GM12873 (cell line): ENCODE data around the gene CCDC91.

ENCODE experiments used
- TF ChIP-seq, protein P1 (sequence below): IDR thresholded peaks from 2 replicates; pipeline ENCODE4 v1.5.1; 2012; ENCODE audit warnings: low read depth, mild to moderate bottlenecking, moderate library complexity, low read length, control low read depth; ENCODE audit not compliant: insufficient read depth; ENCODE audit errors: missing control alignments

Gene CCDC91

DNA sequence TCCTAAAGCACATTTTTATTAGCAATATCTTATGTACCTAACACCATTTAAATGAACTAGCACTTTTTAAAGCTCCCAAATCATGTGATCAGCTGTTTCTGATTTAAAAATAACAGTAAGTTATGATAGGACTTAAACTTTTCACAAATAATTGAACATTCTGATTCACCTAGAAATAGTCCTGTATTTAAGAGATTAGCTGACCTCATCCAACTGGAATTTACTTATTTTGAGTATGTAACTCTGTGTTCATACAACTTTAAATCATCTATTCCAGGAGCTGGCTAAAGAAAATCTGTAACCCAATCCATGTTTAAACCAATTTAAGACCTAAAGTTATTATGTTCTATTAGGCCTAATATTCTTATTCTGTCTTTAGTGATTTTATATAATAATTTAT lies 184.3 kb downstream of the CCDC91 start:
- TF ChIP-seq, protein P1, sequence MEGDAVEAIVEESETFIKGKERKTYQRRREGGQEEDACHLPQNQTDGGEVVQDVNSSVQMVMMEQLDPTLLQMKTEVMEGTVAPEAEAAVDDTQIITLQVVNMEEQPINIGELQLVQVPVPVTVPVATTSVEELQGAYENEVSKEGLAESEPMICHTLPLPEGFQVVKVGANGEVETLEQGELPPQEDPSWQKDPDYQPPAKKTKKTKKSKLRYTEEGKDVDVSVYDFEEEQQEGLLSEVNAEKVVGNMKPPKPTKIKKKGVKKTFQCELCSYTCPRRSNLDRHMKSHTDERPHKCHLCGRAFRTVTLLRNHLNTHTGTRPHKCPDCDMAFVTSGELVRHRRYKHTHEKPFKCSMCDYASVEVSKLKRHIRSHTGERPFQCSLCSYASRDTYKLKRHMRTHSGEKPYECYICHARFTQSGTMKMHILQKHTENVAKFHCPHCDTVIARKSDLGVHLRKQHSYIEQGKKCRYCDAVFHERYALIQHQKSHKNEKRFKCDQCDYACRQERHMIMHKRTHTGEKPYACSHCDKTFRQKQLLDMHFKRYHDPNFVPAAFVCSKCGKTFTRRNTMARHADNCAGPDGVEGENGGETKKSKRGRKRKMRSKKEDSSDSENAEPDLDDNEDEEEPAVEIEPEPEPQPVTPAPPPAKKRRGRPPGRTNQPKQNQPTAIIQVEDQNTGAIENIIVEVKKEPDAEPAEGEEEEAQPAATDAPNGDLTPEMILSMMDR = no peak

DNA sequence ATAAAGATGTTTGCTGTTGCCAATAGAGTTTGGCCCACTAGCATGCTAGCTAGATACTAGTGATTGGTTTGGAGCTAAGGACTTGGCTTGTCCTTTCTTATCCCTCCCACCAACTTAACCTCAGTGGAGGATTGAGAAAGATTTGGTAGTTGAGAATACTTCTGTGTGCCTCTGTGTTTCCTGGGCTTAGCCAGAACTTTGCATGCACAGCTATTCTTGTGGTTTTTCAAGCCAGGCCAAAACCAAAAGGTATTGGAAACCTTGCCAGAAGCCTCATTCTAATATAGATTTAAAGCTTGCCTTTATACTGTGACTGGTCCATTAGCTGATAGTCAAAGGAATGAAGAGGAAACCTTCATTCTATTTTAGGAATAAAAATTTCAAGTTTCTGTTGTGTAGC lies 188.5 kb downstream of the CCDC91 start:
- TF ChIP-seq, protein P1 = no peak

DNA sequence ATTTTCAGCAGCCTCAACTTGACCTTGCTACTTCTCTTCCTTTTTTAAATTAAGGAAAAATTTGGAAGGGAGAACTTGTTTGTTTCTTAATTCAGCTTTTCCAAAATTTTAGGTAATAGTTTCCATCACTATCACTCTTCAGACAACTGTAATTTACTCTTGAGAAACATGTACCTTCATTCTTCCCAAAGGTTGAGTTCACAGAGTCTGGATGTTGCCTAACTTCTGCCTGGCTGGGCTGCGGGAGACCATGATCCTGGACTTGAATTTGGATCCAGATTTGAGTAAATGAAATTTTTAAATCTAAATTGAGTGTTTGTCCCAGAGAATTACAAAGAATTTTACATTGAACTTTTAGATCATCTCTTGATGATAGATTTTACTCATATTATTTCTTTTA lies 193.1 kb downstream of the CCDC91 start:
- TF ChIP-seq, protein P1 = no peak

DNA sequence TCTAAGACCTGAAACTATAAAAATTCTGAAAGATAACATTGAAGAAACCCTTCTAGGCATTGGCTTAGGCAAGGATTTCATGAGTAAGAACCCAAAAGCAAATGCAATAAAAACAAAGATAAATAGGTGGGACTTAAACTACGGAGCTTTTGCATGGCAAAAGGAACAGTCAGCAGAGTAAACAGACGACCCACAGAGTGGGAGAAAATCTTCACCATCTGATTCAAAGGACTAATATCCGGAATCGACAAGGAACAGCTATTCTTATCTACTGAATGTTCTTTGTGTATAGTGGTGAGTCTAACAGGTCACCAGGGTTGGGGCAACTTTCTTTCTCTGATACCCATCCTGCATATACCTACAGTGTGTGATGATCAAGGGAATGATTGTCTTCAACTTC lies 198.6 kb downstream of the CCDC91 start:
- TF ChIP-seq, protein P1 = no peak

DNA sequence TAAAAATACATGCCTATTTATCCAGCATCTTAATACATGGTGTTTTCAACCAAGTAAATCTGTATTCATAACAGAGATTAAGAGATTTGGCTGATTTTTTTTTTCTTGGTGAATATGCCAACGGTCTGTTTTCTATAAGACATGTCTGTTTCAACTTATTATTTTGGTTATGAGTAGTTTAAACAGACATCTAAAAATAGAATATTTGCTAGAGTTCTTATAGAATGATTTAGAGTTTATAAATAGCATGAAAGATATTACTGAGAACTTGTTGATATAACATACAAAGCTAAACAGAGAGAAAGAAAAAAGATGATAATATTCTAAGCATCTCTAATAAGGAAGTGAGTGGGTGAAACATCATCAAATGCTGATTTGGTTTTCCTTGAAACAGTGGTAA lies 199.9 kb downstream of the CCDC91 start:
- TF ChIP-seq, protein P1 = no peak

DNA sequence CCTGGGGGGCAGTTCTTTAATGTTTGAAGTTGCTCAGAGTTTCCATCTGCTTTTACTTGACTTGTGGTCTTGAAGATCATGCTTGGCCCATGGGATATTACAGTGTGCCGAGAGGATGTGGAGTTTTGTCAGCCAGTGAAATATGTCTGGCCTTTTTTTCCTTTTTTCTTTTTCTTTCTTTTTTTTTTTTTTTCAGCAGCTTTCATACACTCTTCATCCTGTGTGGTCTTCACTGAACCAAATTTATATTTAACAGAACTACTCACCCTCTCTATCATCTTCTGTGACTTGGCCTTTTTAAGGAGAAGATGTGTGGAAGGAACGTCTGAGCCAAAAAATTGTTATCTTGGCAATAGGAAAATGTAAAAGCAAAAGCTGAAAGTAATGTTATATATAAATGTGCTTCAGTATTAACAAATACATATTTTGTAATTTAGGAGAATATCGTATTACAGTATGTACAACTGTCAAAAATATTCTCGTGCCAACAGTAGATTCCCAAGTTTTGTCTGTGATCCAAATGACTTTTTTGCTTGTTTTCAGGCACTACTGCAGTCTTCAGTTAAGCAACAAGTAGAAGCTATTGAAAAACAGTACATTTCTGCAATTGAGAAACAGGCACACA lies 200.6 kb downstream of the CCDC91 start:
- TF ChIP-seq, protein P1 = no peak

DNA sequence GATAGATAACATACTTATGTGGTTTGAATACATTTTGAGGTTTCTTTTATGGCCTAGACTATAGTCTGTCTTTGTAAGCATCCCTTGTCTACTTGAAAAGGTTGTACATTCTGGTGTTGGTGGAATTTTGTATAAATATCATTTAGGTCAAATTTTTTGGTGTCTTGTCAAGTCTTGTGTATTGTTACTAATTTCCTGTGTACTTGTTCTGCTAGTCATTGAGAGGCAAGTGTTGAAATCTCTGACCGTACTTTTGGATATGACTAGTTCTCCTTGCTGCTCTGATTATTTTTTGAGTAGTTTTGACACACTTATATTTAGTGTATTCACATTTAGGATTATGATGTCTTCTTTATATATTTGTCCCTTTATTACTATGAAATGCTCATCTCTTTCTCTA lies 219.6 kb downstream of the CCDC91 start:
- TF ChIP-seq, protein P1 = no peak
